HG03457 (cell line): ENCODE data around the gene SIGLEC15.
"Not testable (repeated sequence)": the region's sequence is repeated elsewhere in the genome, so short reads cannot be mapped to it uniquely, and the experiment has no call there.

Experiments used
- ATAC-seq: cut with Tn5 transposase; IDR thresholded peaks from one replicate; pipeline ENCODE4 v1.9.1; 2021; ENCODE audit warnings: moderate number of reproducible peaks; ENCODE audit not compliant: unreplicated experiment

Gene SIGLEC15

DNA sequence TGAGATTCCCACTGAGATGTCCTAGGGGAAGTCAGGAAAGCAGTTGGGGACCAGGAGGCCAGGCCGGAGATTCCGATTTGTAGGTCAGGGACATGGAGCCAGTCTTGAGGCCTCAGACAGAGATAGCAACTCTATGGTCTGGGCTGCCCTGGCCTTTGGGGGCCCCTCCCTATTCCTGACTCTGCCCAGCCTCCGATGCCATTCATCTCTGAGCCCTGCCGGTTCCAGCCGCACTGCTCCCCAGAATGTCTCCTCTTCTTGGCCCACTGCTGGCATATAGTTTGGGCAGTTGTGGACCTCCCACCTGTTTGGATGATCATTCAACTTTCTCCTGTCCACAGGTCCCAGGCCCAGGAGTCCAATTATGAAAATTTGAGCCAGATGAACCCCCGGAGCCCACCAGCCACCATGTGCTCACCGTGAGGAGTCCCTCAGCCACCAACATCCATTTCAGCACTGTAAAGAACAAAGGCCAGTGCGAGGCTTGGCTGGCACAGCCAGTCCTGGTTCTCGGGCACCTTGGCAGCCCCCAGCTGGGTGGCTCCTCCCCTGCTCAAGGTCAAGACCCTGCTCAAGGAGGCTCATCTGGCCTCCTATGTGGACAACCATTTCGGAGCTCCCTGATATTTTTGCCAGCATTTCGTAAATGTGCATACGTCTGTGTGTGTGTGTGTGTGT, 16.4 kb downstream of the SIGLEC15 start:
- ATAC-seq: no peak

DNA sequence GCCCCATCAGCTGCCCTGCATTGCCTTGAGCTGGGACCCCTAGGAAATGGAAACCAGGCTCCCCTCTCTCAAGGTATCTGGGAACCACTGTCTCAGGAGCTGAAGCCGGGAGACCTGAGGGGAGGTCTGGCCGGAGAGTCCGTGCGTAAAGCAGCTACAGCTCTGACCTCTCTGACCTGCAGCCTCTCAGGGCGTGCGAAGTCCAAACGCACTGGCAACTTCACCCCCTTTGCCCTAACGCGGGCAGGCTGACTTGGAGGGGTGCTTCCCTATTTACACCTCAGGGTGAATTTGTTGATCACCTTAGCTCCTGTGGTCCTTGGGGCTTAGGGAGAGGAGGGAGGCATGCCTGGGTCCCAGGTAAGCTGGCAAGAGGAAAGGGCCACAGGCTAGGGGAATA, 17.5 kb downstream of the SIGLEC15 start:
- ATAC-seq: no peak

DNA sequence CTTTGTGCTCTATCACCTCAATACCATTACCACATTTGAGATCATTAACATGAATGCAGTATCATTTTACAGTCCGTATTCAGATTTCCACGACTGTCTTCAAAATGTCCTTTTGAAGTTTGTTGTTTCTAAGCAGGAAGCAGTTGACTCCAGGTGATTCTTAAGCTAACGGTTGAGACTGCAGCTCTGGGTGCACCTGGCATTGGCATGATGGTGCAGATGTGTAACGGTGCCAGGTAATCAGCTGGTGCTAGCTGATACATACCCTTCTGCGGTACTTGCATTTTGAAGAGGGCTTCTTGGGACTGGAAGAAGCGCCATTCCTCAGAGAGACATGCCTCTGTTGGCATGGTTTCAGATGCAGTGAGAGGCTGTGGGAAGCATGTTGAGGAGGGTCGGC, 19.5 kb downstream of the SIGLEC15 start:
- ATAC-seq: no peak

DNA sequence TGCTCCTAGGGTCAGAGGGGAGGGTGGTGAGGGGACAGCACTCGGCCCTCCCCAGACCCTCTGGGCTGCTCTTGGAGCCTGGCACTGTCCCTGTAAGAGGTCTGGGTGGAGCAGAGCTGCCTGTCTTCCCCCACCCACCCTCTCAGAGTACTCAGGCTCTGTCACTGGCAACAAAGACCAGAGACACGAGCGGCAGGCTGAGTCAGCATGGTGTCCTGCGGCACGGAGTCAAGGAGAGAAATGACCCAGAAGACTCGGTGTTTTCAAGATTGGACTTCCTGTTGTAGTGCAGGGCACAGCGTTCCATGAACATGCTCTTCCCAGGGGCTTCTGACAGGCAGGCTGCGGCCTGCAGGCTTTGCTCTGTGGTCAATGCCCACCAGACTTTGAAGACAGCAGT, 19.9 kb downstream of the SIGLEC15 start:
- no peak for ATAC-seq

DNA sequence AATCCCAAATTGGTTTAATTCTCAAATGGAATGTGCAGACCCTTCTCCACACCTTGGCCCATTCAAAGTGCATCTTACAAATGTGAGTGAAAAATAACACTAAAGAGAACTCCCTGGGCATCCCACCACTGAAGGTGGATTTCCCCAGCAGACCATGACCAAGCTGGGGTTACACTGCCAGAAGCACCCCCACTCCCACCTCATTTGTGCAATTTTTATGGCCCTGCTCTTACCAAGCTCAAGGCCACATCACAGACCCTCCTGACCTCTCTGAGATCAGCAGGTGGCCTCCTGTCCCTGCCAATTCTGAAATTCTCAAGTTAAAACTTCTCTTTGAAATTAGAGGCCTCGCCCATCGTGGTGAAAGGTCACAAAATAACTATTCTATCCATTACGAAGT, 21.6 kb downstream of the SIGLEC15 start:
- ATAC-seq: no peak

DNA sequence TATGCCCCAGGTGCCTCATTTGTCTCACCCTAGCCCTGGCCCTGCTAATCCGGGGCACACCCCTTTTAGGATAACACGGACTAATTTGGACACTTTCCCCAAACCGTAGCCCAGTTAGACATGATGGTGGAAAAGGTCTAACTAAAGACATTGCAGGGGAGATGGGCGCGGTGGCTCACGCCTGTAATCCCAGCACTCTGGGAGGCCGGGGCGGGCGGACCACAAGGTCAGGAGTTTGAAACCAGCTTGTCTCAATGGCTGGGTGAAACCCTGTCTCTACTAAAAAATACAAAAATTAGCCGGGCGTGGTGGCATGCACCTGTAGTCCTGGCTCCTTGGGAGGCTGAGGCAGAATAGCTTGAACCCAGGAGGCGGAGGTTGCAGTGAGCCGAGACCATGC, 23.2 kb downstream of the SIGLEC15 start:
- ATAC-seq: not testable (repeated sequence)

DNA sequence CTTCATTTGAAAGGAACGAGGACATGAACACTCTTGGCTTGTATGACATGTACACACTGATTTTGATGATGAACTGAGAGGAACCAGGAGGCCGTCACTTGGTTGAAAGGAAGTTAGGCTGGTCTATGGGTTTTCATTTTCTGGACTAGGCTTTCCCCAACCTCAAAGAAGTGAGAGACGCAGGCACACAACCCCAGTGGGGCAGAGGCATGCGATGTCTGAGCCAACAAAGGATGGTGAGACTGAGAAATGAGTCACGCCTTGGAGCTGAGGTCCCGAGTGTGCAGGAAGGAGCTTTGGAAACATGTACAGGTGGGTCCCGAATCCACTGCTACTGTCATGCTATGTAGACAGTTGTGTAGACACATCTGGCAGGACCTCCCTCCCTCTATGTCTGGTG, 24.1 kb downstream of the SIGLEC15 start:
- no peak for ATAC-seq

DNA sequence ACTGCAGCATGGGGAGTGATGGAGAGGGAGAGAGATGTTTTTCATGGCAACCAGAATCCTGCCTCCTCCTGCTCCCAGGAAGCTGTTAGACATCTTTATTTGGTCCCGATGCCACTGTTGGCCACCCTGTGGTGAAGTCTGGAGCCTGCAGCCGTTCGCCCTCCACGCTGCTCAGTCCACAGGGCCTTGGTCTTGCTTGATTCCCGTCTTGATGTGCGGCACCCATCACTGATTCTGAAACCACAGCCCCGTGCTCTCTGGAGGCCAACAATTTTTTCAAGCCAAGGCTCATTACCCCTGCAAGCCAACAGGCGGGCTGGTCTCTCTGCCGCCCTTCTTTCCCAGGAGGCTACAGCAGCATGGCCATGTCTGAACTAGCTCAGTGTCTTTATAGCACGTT, 24.5 kb downstream of the SIGLEC15 start:
- no peak for ATAC-seq

DNA sequence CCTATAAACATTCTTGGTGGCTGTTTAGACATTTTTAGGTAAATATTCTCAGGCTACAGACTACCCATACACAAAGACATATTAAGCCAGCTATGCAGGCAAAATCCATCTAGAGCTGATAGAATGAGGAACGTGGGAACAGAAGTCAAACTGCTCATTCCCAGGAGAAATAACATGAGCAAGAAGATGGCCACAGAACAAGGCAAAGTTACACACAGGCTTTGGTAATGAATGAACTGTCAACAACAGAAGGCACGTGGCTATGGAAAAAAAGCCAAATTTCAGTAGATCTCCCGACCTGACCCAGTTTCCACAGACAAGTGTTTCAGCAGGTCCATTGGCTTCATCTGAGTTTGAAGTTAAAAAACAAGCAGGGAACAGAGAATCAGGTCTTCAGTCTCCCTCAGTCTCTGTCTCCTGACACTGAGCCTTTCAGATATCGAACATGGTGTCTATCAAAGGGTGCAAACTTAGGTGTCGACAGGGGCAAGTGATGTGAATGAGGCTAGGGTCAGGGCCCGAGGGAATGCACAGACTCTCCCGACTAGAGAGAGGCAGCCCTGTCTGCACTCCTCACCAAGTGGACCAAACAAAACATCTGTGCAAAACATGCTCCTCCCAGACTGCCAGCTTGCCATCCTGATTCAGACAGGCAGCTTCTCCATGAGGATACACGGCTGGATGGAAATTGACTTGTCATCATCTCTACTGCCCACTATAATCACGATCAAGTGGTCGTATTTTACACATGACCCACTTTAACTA, 25.9 kb downstream of the SIGLEC15 start:
- ATAC-seq: no peak

DNA sequence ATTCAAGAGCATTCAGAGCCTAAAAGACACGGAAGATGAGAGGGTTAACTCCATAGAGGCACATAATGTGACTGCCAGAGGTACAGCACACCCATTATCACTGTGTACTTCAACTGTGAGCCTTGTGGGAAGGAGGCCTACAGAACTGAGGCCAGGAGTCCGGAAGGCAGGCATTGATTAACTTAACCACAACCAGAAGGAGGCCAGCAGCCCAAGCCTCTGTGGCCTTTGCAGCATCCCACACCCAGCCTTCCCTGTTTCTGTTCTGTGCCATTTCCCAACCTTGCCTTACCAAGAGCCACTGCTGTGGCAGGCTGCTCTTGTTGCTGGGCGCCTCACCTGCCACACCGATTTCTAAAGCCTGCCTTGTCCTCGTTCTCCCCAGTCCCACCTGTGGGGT, 27.2 kb downstream of the SIGLEC15 start:
- no peak for ATAC-seq

DNA sequence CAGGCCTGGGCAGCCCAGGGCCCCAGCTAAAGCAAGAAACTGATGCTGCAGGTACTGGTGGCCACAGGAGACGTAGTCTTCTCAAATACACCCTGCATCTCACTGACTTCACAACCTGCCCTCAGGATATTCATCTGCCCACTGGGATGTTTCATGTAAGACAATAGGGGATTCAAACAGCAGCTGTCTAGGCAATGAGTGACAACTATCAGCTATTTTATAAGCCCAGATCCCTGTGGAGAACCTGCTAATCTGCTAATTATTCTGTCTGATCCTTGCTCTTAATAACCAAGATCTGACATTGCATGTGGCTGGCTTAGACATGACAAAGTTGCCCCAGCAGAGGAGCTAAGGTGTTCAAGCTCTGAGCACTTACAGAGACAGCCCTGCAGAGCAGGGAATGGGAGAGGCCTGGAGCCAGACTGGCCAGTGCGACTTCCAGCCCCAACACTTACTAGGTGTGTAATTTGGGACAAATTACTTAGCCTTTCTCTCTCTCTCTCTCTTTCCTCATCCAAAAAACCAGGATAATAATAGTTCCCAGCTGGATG, 28.6 kb downstream of the SIGLEC15 start:
- ATAC-seq: no peak

DNA sequence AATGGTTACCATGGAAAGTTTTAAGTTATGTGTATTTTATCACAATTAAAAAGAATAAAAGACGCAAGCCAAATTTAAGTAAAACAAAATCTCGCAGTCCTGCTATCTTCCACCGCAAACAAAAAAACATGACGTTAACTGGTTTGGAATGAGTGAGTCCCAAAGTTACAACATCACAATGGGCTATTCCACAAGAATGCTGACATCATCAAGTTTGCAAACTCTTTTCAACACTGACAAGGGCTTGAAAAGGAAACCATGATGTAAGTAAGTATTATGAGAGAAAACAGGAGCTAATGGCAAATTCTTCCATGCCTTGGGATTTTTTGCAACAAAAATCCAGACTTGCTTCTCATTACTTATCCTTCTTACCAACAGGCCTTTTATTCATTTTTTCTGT, 31.1 kb downstream of the SIGLEC15 start:
- no peak for ATAC-seq

DNA sequence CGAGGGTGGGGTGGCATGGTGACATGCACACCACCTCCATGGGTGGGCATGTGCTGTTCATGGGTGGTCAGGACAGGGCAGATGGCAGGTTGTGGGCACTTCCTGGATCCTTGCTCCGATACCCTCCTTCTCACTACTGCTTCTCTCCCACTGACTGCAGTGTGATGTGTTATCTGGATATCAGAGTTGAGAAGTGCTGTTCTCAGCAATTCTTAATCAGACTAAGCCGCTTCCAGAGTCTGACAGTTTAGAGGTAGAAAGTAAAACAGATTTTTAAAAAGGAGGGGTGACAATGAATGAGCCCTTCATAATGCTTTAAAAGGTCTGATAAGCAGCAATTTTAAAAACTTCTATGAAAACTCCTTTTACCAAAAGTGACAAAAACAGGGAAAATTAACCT, 33.9 kb downstream of the SIGLEC15 start:
- no peak for ATAC-seq

DNA sequence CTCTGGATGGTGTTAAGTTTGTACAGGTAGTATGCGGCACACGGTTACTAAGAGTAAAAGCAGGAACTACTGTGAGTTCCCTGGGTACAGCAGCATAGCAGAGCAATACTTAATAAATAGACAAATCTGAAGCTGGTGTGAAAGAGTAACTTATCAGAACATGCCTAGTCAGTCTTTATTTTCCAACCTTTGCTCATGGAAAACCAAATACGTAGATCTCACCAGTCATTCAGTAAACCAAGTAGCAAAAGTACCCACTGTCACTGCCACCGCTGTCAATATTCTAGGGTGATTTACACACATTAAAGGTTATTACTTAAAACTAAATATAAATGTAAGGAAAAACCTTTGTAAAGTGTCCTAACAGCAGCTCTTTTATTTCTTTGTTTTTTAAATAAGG, 35.0 kb downstream of the SIGLEC15 start:
- no peak for ATAC-seq

DNA sequence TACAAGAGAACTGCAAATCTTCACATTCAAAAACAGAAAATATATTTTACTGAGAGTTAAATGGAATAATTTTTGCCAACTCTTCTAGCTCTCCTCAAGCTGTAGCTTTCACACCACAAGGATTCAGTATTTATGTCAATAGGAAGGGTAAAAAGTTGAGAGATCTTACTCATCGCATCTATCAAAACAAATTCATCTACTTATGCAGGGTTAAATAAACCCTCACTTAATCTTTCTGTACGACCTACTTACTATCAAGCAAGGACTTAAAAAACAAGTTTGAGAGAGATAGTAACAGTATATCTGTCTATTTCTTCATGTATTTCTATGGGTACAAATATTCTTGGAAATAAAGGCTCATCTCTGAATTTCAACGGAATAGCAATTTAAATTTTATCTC, 35.5 kb downstream of the SIGLEC15 start:
- ATAC-seq: no peak

DNA sequence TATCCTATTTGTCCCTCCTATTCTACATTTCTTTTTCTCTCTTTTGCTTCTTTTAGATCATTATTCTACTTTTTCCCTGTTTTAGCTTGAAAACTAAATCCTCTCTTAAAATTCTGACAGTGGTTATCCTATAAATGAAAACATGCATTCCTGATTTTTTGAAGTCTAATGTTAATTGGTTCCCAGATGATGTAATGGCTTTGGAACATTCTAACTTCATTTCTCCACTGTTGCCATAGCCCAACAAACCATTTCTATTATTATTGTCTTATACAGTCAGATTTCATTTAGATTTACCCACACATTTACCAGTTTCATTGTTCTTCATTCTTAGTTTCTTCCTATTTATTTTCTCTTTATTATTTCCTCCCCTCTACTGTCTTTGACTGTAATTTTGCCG, 36.5 kb downstream of the SIGLEC15 start:
- no peak for ATAC-seq

DNA sequence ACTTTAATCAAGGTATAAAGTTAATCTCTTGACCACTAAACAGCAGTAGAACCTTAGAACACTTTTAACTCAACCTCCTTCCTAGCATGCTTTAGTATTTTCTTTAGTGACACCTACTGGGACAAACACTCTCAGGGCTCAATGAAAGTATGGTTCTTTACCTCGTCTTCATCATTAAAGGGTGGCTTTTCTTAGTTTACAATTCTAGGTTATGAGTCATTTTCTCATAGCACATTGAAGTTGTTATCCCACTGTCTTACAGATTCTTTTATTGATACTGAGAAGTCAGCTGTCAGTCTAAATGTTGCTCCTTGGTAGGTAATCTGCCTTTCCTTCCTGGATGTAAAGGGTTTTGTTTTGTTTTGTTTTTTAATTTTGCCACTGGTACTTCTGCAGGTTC, 38.0 kb downstream of the SIGLEC15 start:
- no peak for ATAC-seq

DNA sequence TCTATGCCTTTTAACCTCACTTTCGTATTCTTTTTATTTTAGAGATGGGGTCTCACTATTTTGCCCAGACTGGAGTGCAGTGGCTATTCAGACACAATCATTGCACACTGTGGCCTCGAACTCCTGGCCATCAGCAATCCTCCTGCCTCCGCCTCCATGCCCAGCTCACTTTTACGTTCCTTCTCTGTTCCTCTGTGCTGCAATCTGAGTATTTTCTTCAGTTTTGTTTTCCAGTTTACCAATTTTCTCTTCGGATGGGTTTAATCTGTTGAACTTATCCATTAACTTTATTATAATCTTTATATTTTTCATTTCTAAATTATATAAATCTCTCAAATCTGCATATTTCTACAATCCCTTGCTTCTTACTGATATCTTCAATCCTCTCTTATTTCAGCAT, 38.6 kb downstream of the SIGLEC15 start:
- no peak for ATAC-seq

DNA sequence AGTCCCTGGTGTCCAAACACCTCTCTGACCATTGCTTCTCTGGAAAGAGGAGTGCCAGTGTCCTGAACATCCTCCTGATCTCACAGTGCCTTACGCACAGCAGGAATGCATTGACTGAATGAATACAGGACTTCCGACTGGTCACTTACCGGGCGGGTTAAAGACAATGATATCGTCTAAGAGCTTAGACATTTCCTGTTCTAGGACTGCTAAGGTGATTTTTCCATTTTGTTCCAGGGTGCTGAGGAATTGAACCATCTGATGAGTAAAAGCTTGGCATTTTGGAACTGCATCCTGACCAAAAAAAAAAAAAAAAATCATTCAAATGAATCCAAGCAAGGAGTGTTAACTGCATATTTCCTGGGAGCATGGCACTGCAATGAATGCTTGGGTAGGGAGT, 40.0 kb downstream of the SIGLEC15 start:
- ATAC-seq: no peak

DNA sequence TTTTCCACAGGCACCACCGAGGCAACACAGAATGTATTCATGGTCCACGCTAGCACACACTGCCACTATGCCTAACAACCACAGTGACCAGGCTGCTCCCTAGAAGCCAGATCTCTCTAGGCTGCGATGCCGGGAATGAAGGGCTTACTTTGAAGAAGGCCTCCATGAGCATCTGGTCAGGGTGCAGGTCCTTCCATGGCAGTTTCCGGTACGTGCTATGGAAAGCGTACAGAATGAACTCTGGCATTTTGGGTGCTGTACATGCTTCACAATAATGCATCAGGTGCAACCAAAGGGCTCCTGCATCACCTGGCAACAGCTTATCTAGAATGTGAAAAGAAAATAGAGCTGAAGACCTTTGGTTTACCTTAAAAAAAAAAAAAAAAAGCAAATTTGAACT, 44.9 kb downstream of the SIGLEC15 start:
- no peak for ATAC-seq

DNA sequence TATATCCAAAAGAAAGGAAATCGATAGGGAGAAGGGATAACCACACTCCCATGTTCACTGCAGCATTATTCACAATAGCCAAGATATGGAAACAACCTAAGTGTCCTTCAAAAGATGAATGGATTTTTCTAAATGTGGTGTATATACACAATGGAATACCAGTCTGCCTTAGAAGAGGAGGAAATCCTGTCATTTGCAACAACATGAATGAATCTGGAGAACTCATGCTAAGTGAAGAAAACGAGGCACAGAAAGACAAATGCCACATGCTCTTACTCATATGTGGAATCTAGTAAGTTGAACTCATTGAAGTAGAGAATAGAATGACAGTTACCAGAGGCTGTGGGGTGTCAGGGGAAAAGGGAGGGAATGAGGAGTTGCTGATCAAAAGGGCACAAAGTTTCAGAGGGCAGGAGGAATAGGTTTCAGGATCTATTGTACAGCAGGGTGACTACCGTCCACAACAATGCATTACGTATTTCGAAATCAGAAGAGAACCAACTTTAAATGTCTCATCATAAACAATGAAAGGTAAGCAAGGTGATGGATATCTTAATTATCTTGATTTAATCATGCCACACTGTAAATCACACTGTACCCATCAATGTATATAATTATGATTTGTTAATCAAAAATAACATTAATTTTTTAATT, 46.1 kb downstream of the SIGLEC15 start:
- no peak for ATAC-seq
